A549 (cell line): ENCODE data around the gene WBP1L. TPM values are rescaled to one million over a fixed set of nuclear protein-coding genes. Genes with fewer than 3 reads are reported as not detected.

Experiments used
- ATAC-seq, 2 experiments: fragments of 200-7000 bp in 1 of 2; fragments of >200 bp in 1 of 2; cut with Nextera tagmentation in 1 of 2; cut with Tn5 transposase in 1 of 2; 3 replicates each; pipeline versions ENCODE4 v1.8.0 to v1.9.1; 2018 to 2020; ENCODE audit warnings: mild to moderate bottlenecking in 1 of 2, moderate library complexity in 1 of 2
- CTCF ChIA-PET: fragments of 300-600 bp; sonication (Branson Sonifier 250); formaldehyde crosslinking; extraction: SDS; loops from one replicate; lab custom pipeline; 2021; ENCODE audit warnings: antibody characterized with exemption, inconsistent platforms; lab: Yijun Ruan, JAX
- POLR2A ChIA-PET: fragments of 350-600 bp; formaldehyde crosslinking; extraction: SDS; loops from one replicate; lab custom pipeline; 2021; ENCODE audit warnings: antibody characterized with exemption, inconsistent platforms; lab: Yijun Ruan, JAX
- DNase-seq, 2 experiments: peaks; one replicate each; pipeline versions ENCODE4 v3.0.0 to v3.0.0-alpha.2; 2011 to 2016; ENCODE audit warnings: low read depth in 1 of 2, low spot score in 1 of 2
- FAIRE-seq: peaks from 2 replicates; lab custom pipeline; 2011; peaks lifted over from hg19 to GRCh38; lab: Jason Lieb, UNC
- H3K27ac ChIP-seq, 2 experiments: fragments of >200 bp; sonication (Bioruptor Twin); formaldehyde crosslinking; 3 replicates each; pipeline ENCODE4 v1.5.1; 2016 to 2017
- H3K4me1 ChIP-seq: fragments of >200 bp; sonication (Bioruptor Twin); formaldehyde crosslinking; 3 replicates; pipeline ENCODE4 v1.6.1; 2016
- H3K4me2 ChIP-seq: fragments of >200 bp; sonication (Bioruptor Twin); formaldehyde crosslinking; 3 replicates; pipeline ENCODE4 v1.6.1; 2016
- H3K4me3 ChIP-seq: fragments of >200 bp; sonication (Bioruptor Twin); formaldehyde crosslinking; 3 replicates; pipeline ENCODE4 v1.5.1; 2016
- H3K9me3 ChIP-seq: fragments of >200 bp; sonication (Bioruptor Twin); formaldehyde crosslinking; 3 replicates; pipeline ENCODE4 v1.6.1; 2016
- ATOH8 ChIP-seq: fragments of 250-450 bp; sonication (Bioruptor Pico); IDR thresholded peaks from 2 replicates; pipeline ENCODE4 v1.5.0; 2020; ENCODE audit warnings: low read depth, mild to moderate bottlenecking, moderate library complexity
- BCL3 ChIP-seq: fragments of >200 bp; sonication (Bioruptor Twin); formaldehyde crosslinking; IDR thresholded peaks from 3 replicates; pipeline ENCODE4 v1.6.1; 2016
- BHLHE40 ChIP-seq: IDR thresholded peaks from 2 replicates; pipeline ENCODE4 v1.6.1; 2012; ENCODE audit warnings: low read depth, low read length, inconsistent platforms
- CBX8 ChIP-seq: fragments of 200-600 bp; sonication (generic); IDR thresholded peaks from 2 replicates; pipeline ENCODE4 v1.6.1; 2016
- CHD2 ChIP-seq: fragments of 150-350 bp; IDR thresholded peaks from 2 replicates; pipeline ENCODE4 v1.6.1; 2014; ENCODE audit warnings: low read length; ENCODE audit not compliant: partially characterized antibody
- CHD4 ChIP-seq: fragments of 200-600 bp; sonication (generic); IDR thresholded peaks from 2 replicates; pipeline ENCODE4 v1.6.1; 2016; ENCODE audit warnings: antibody characterized with exemption, mild to moderate bottlenecking, borderline replicate concordance
- EP300 ChIP-seq, 2 experiments: fragments of >200 bp; sonication (Bioruptor Twin); formaldehyde crosslinking; IDR thresholded peaks; 2 replicates in 1 of 2; 3 replicates in 1 of 2; pipeline ENCODE4 v1.6.1; 2016 to 2017
- FOSB ChIP-seq: fragments of 250-450 bp; sonication (Bioruptor Pico); IDR thresholded peaks from 2 replicates; pipeline ENCODE4 v1.5.0; 2020; ENCODE audit warnings: mild to moderate bottlenecking, moderate library complexity
- FOSL2 ChIP-seq, 2 experiments: fragments of 450-650 bp in 1 of 2; fragments of >200 bp in 1 of 2; sonication (Bioruptor Twin) in 1 of 2; formaldehyde crosslinking; IDR thresholded peaks; 2 replicates each; pipeline versions ENCODE4 v1.5.0 to v1.6.1; 2016 to 2020; ENCODE audit warnings: mild to moderate bottlenecking in 1 of 2, moderate library complexity in 1 of 2
- HOXB13 ChIP-seq: fragments of 250-450 bp; sonication (Bioruptor Pico); IDR thresholded peaks from 2 replicates; pipeline ENCODE4 v1.5.0; 2020; ENCODE audit warnings: low read depth, mild to moderate bottlenecking, moderate library complexity
- HOXB5 ChIP-seq: fragments of 250-450 bp; sonication (Bioruptor Pico); IDR thresholded peaks from 2 replicates; pipeline ENCODE4 v1.5.0; 2020; ENCODE audit warnings: mild to moderate bottlenecking, moderate library complexity
- KDM1A ChIP-seq: fragments of 200-600 bp; sonication (generic); IDR thresholded peaks from 2 replicates; pipeline ENCODE4 v1.6.1; 2016; ENCODE audit warnings: low read depth, mild to moderate bottlenecking
- MAFK ChIP-seq: fragments of 450-650 bp; IDR thresholded peaks from 2 replicates; pipeline ENCODE4 v1.6.1; 2014; ENCODE audit not compliant: partially characterized antibody
- NPAS2 ChIP-seq: fragments of 250-450 bp; sonication (Bioruptor Pico); IDR thresholded peaks from 2 replicates; pipeline ENCODE4 v1.8.0; 2022; ENCODE audit warnings: mild to moderate bottlenecking, moderate library complexity, borderline replicate concordance
- NR3C1 ChIP-seq: fragments of >200 bp; sonication (Bioruptor Twin); formaldehyde crosslinking; IDR thresholded peaks from 3 replicates; pipeline ENCODE4 v1.6.1; 2017
- PBX3 ChIP-seq: IDR thresholded peaks from 2 replicates; pipeline ENCODE4 v1.6.1; 2012
- PHF8 ChIP-seq: fragments of 200-600 bp; sonication (generic); IDR thresholded peaks from 2 replicates; pipeline ENCODE4 v1.6.1; 2016; ENCODE audit warnings: low read depth, mild to moderate bottlenecking, antibody characterized with exemption, moderate library complexity, borderline replicate concordance
- POLR2AphosphoS2 ChIP-seq: conservative IDR thresholded peaks from 2 replicates; pipeline ENCODE4 v1.6.1; 2012; ENCODE audit warnings: low read length, improper control_type of control experiment, inconsistent platforms
- RARB ChIP-seq: fragments of 250-450 bp; sonication (Bioruptor Pico); IDR thresholded peaks from 2 replicates; pipeline ENCODE4 v1.8.0; 2021; ENCODE audit warnings: mild to moderate bottlenecking, moderate library complexity
- REST ChIP-seq: fragments of 200-600 bp; sonication (generic); IDR thresholded peaks from 2 replicates; pipeline ENCODE4 v1.6.1; 2016; ENCODE audit warnings: antibody characterized with exemption, mild to moderate bottlenecking, moderate library complexity
- WGBS: methylation state at CpG from one replicate; pipeline ENCODE4 v1.1.6; 2017; ENCODE audit errors: missing lambda C conversion rate; 5-methylcytosine and 5-hydroxymethylcytosine counted together
- polyA plus RNA-seq, 4 experiments: library from polyadenylated mRNA; depleted of rRNA in 3 of 4; stranded (reverse); fragments of >200 nt; fragmentation: RNase III in 1 of 4; extraction: RNeasy Plus Mini Kit Qiagen cat#74134 plus additional on column Dnase treatment in 1 of 4; gene quantifications; 2 replicates in 3 of 4; 3 replicates in 1 of 4; pipeline ENCODE4 v1.2.3, GENCODE V29; 2011 to 2017

The WBP1L gene
- polyA plus RNA-seq, 2 of the 4 experiments (the other 2 are of a cell fraction) = 19.8 to 23.5 TPM

GRCh38 chr10:102743078-102743587 lies 615 bp upstream of the WBP1L start:
- POLR2A ChIA-PET = interaction anchor here (0.6 to 1.1 kb wide), 4 partner anchors 23 to 74 kb away, joined by 3 to 10 read pairs (median 6); partner anchors contain the start of genes ARL3 and SFXN2
- CTCF ChIA-PET = interaction anchor here (1.0 to 2.8 kb wide), 3 partner anchors 9 to 15 kb away, joined by 3 to 14 read pairs (median 5); no protein-coding TSS in a partner anchor
- H3K4me2 ChIP-seq = peak overlapping the region; percentile 39
- H3K4me3 ChIP-seq = no peak overlapping the region
- ATAC-seq (peak in 1 of 2 experiments; percentile 1; a peak in 2 of 6 replicates), DNase-seq (no peak), FAIRE-seq (no peak)
- H3K9me3 ChIP-seq = no peaks in the 10 kb centered on the region
- H3K27ac ChIP-seq = peak overlapping the region; percentile 65 to 82
- WGBS = 38% methylated on average over 7 of the region's 7 CpGs
- TF ChIP-seq HOXB13 (0 out of 2 replicates have a peak, but pooled peaks have one; percentile 61), NR3C1 (no peak), CHD4 (no peak), RARB (CRISPR knock-in tag) (no peak), CBX8 (no peak), ATOH8 (CRISPR knock-in tag) (0 out of 2 replicates have a peak, but pooled peaks have one; percentile 33), PBX3 (no peak)
- H3K4me1 ChIP-seq = peaks cover 12% of the 10 kb centered on the region; the same call in 1 of the 3 replicates

GRCh38 chr10:102744374-102745051 lies 765 bp downstream of the WBP1L start:
- CTCF ChIA-PET = interaction anchor here (0.5 to 2.8 kb wide), 3 partner anchors 8 to 318 kb away, joined by 3 to 14 read pairs (median 5); no protein-coding TSS in a partner anchor
- POLR2A ChIA-PET = interaction anchor here (1.1 kb wide), 1 partner anchor 75 kb away, joined by 3 read pairs; no protein-coding TSS in a partner anchor

More at GRCh38 chr10:102744374-102745051, 765 bp downstream of the WBP1L start:
- H3K27ac ChIP-seq = peak overlapping the region; percentile 91 to 94
- FAIRE-seq = no peak
- H3K4me3 ChIP-seq = peak overlapping the region; percentile 92
- peak overlapping the region; percentile 82 for H3K4me2 ChIP-seq
- 18% methylated on average over 9 of the region's 9 CpGs for WGBS
- peaks cover 12% of the 10 kb centered on the region; the same call in 1 of the 3 replicates for H3K4me1 ChIP-seq
- DNase-seq = no peak
- H3K9me3 ChIP-seq = no peaks in the 10 kb centered on the region
- peak; percentile 27 to 46; a peak in 5 of 6 replicates for ATAC-seq
- TF ChIP-seq REST (no peak), MAFK (no peak), KDM1A (no peak), BCL3 (no peak), CBX8 (no peak), NPAS2 (CRISPR knock-in tag) (no peak), CHD2 (no peak), EP300 (IDR thresholded peaks at IDR 0.05) (no peak), HOXB5 (CRISPR knock-in tag) (no peak), FOSB (CRISPR knock-in tag) (no peak), PHF8 (no peak), BHLHE40 (no peak), POLR2AphosphoS2 (no peak), FOSL2 (IDR thresholded peaks at IDR 0.05) (no peak), FOSL2 (CRISPR knock-in tag; IDR thresholded peaks at IDR 0.05) (no peak)
